HepG2 (cell line): Measurements from ENCODE around the gene TCAF1. TPM values are rescaled to one million over a fixed set of nuclear protein-coding genes. Genes with fewer than 3 reads are reported as not detected.

Source experiments
- ETV6 ChIP-seq: sonication (generic); formaldehyde crosslinking; conservative IDR thresholded peaks from 2 replicates; pipeline ENCODE4 v1.4.0; 2020; ENCODE audit warnings: missing genetic modification reagents
- HMG20A ChIP-seq: IDR thresholded peaks from 2 replicates; pipeline ENCODE4 v1.6.1; 2016; ENCODE audit warnings: borderline replicate concordance
- MTF1 ChIP-seq: sonication (generic); formaldehyde crosslinking; IDR thresholded peaks from 2 replicates; pipeline ENCODE4 v1.5.0; 2020; ENCODE audit warnings: missing genetic modification reagents
- SMYD3 ChIP-seq: sonication (generic); formaldehyde crosslinking; IDR thresholded peaks from 2 replicates; pipeline ENCODE4 v1.8.1; 2023; ENCODE audit warnings: mild to moderate bottlenecking, missing genetic modification reagents
- ZNF234 ChIP-seq: sonication (generic); formaldehyde crosslinking; conservative IDR thresholded peaks from 2 replicates; pipeline ENCODE4 v1.5.1; 2020; ENCODE audit warnings: mild to moderate bottlenecking, missing genetic modification reagents
- ZNF33B ChIP-seq: sonication (generic); formaldehyde crosslinking; IDR thresholded peaks from 2 replicates; pipeline ENCODE4 v1.5.1; 2020; ENCODE audit warnings: mild to moderate bottlenecking, missing genetic modification reagents
- ZNF562 ChIP-seq: sonication (generic); formaldehyde crosslinking; IDR thresholded peaks from 2 replicates; pipeline ENCODE4 v1.8.0; 2022; ENCODE audit warnings: missing genetic modification reagents, borderline replicate concordance
- ZNF747 ChIP-seq: sonication (generic); formaldehyde crosslinking; IDR thresholded peaks from 2 replicates; pipeline ENCODE4 v1.8.1; 2023; ENCODE audit warnings: missing genetic modification reagents, mild to moderate bottlenecking, borderline replicate concordance
- ZNF776 ChIP-seq: sonication (generic); formaldehyde crosslinking; IDR thresholded peaks from 2 replicates; pipeline ENCODE4 v1.4.0; 2020; ENCODE audit warnings: mild to moderate bottlenecking, missing genetic modification reagents
- ZNF788 ChIP-seq: sonication (generic); formaldehyde crosslinking; IDR thresholded peaks from 2 replicates; pipeline ENCODE4 v1.5.0; 2020; ENCODE audit warnings: mild to moderate bottlenecking, missing genetic modification reagents, borderline replicate concordance
- polyA plus RNA-seq, 8 experiments: library from polyadenylated mRNA; depleted of rRNA in 3 of 8; stranded (reverse) in 7 of 8; unstranded in 1 of 8; fragments of >200 nt; fragmentation: Illumina TruSeq in 4 of 8; extraction: Trizol in 4 of 8; gene quantifications; 2 replicates each; pipeline versions ENCODE4 v1.2.1 to v1.2.3, GENCODE V29; 2011 to 2016; ENCODE audit warnings: low read depth in 4 of 8, missing spikeins in 1 of 8, mixed read lengths in 1 of 8; ENCODE audit not compliant: insufficient read depth in 1 of 8
- total RNA-seq, 5 experiments: library from RNA; depleted of rRNA; stranded (reverse); fragments of >200 nt; fragmentation: Illumina TruSeq; extraction: Trizol; gene quantifications; 2 replicates each; pipeline ENCODE4 v1.2.3, GENCODE V29; 2016; ENCODE audit warnings: low read depth in 1 of 5
- TF ChIP-seq, protein P1 (sequence below): sonication (generic); formaldehyde crosslinking; IDR thresholded peaks from 2 replicates; pipeline ENCODE4 v1.4.0; 2020; ENCODE audit warnings: missing genetic modification reagents, borderline replicate concordance
- TF ChIP-seq, protein P2 (sequence below): sonication (generic); formaldehyde crosslinking; IDR thresholded peaks from 2 replicates; pipeline ENCODE4 v1.8.1; 2023; ENCODE audit warnings: missing genetic modification reagents, mild to moderate bottlenecking, borderline replicate concordance
- TF ChIP-seq, protein P3 (sequence below): sonication (generic); formaldehyde crosslinking; IDR thresholded peaks from 2 replicates; pipeline ENCODE4 v1.4.0; 2020; ENCODE audit warnings: missing genetic modification reagents
- TF ChIP-seq, protein P4 (sequence below): sonication (generic); formaldehyde crosslinking; IDR thresholded peaks from 2 replicates; pipeline ENCODE4 v1.4.0; 2020; ENCODE audit warnings: missing genetic modification reagents, mild to moderate bottlenecking, borderline replicate concordance
- TF ChIP-seq, protein P5 (sequence below): sonication (generic); formaldehyde crosslinking; IDR thresholded peaks from 2 replicates; pipeline ENCODE4 v1.4.0; 2020; ENCODE audit warnings: missing genetic modification reagents
- TF ChIP-seq, protein P6 (sequence below): sonication (generic); formaldehyde crosslinking; IDR thresholded peaks from 2 replicates; pipeline ENCODE4 v1.5.0; 2020; ENCODE audit warnings: mild to moderate bottlenecking, missing genetic modification reagents
- TF ChIP-seq, protein P7 (sequence below): sonication (generic); formaldehyde crosslinking; IDR thresholded peaks from 2 replicates; pipeline ENCODE4 v1.5.1; 2020; ENCODE audit warnings: mild to moderate bottlenecking, missing genetic modification reagents

The TCAF1 gene
- total and polyA plus RNA-seq, 2 of the 13 experiments (the other 11 are each of a cell fraction or from before 2014, with no cell fraction given): 36.2 to 101 TPM

DNA sequence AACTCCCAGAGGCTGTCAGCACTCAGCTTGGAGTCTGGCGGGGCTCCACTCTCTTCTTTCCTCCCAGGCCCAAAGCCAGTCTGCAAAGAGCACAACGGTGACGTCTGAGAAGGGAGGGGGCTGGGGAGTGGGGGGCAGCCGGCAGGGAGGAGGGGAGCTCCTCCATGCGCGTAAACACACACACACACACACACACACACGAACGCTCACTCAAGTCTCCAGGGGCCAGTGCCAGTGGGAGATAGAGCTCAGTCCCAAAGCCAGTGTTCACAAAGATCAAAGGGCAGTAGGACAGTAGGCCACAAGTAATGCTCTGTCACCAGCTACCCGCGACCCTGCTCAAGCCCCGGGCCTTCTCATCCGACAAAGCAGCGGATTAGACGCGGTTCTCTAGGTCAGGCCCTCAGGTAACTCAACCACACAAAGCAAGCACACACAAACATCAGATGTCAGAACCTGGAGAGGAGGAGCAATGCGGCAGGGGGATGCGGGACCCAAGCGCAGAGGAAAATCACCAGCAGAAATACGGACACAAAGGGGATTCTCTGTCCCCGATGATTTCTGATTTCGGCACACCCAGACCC, 19.9 kb downstream of the TCAF1 start (continued):
- TF ChIP-seq, protein P1, sequence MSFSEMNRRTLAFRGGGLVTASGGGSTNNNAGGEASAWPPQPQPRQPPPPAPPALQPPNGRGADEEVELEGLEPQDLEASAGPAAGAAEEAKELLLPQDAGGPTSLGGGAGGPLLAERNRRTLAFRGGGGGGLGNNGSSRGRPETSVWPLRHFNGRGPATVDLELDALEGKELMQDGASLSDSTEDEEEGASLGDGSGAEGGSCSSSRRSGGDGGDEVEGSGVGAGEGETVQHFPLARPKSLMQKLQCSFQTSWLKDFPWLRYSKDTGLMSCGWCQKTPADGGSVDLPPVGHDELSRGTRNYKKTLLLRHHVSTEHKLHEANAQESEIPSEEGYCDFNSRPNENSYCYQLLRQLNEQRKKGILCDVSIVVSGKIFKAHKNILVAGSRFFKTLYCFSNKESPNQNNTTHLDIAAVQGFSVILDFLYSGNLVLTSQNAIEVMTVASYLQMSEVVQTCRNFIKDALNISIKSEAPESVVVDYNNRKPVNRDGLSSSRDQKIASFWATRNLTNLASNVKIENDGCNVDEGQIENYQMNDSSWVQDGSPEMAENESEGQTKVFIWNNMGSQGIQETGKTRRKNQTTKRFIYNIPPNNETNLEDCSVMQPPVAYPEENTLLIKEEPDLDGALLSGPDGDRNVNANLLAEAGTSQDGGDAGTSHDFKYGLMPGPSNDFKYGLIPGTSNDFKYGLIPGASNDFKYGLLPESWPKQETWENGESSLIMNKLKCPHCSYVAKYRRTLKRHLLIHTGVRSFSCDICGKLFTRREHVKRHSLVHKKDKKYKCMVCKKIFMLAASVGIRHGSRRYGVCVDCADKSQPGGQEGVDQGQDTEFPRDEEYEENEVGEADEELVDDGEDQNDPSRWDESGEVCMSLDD: peak; percentile 61; the same call in 1 of the 2 replicates
- TF ChIP-seq, protein P2, sequence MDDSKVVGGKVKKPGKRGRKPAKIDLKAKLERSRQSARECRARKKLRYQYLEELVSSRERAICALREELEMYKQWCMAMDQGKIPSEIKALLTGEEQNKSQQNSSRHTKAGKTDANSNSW (CRISPR knock-in tag): no peak
- TF ChIP-seq ZNF747 (peak; percentile 78), HMG20A (peak; percentile 41; the same call in 1 of the 2 replicates), ZNF562 (no peak), SMYD3 (CRISPR knock-in tag) (no peak), MTF1 (CRISPR knock-in tag) (no peak), ETV6 (CRISPR knock-in tag) (no peak), ZNF776 (CRISPR knock-in tag) (no peak), ZNF33B (no peak), ZNF788 (peak; percentile 71; the same call in 1 of the 2 replicates), ZNF234 (CRISPR knock-in tag) (no peak)
- TF ChIP-seq, protein P3, sequence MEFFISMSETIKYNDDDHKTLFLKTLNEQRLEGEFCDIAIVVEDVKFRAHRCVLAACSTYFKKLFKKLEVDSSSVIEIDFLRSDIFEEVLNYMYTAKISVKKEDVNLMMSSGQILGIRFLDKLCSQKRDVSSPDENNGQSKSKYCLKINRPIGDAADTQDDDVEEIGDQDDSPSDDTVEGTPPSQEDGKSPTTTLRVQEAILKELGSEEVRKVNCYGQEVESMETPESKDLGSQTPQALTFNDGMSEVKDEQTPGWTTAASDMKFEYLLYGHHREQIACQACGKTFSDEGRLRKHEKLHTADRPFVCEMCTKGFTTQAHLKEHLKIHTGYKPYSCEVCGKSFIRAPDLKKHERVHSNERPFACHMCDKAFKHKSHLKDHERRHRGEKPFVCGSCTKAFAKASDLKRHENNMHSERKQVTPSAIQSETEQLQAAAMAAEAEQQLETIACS (CRISPR knock-in tag): no peak
- TF ChIP-seq, protein P4, sequence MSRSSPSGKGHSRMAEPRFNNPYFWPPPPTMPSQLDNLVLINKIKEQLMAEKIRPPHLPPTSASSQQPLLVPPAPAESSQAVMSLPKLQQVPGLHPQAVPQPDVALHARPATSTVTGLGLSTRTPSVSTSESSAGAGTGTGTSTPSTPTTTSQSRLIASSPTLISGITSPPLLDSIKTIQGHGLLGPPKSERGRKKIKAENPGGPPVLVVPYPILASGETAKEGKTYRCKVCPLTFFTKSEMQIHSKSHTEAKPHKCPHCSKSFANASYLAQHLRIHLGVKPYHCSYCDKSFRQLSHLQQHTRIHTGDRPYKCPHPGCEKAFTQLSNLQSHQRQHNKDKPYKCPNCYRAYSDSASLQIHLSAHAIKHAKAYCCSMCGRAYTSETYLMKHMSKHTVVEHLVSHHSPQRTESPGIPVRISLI (CRISPR knock-in tag): no peak
- TF ChIP-seq, protein P5, sequence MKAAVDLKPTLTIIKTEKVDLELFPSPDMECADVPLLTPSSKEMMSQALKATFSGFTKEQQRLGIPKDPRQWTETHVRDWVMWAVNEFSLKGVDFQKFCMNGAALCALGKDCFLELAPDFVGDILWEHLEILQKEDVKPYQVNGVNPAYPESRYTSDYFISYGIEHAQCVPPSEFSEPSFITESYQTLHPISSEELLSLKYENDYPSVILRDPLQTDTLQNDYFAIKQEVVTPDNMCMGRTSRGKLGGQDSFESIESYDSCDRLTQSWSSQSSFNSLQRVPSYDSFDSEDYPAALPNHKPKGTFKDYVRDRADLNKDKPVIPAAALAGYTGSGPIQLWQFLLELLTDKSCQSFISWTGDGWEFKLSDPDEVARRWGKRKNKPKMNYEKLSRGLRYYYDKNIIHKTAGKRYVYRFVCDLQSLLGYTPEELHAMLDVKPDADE (CRISPR knock-in tag): no peak
- TF ChIP-seq, protein P6, sequence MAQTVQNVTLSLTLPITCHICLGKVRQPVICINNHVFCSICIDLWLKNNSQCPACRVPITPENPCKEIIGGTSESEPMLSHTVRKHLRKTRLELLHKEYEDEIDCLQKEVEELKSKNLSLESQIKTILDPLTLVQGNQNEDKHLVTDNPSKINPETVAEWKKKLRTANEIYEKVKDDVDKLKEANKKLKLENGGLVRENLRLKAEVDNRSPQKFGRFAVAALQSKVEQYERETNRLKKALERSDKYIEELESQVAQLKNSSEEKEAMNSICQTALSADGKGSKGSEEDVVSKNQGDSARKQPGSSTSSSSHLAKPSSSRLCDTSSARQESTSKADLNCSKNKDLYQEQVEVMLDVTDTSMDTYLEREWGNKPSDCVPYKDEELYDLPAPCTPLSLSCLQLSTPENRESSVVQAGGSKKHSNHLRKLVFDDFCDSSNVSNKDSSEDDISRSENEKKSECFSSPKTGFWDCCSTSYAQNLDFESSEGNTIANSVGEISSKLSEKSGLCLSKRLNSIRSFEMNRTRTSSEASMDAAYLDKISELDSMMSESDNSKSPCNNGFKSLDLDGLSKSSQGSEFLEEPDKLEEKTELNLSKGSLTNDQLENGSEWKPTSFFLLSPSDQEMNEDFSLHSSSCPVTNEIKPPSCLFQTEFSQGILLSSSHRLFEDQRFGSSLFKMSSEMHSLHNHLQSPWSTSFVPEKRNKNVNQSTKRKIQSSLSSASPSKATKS (CRISPR knock-in tag): no peak
- TF ChIP-seq, protein P7, sequence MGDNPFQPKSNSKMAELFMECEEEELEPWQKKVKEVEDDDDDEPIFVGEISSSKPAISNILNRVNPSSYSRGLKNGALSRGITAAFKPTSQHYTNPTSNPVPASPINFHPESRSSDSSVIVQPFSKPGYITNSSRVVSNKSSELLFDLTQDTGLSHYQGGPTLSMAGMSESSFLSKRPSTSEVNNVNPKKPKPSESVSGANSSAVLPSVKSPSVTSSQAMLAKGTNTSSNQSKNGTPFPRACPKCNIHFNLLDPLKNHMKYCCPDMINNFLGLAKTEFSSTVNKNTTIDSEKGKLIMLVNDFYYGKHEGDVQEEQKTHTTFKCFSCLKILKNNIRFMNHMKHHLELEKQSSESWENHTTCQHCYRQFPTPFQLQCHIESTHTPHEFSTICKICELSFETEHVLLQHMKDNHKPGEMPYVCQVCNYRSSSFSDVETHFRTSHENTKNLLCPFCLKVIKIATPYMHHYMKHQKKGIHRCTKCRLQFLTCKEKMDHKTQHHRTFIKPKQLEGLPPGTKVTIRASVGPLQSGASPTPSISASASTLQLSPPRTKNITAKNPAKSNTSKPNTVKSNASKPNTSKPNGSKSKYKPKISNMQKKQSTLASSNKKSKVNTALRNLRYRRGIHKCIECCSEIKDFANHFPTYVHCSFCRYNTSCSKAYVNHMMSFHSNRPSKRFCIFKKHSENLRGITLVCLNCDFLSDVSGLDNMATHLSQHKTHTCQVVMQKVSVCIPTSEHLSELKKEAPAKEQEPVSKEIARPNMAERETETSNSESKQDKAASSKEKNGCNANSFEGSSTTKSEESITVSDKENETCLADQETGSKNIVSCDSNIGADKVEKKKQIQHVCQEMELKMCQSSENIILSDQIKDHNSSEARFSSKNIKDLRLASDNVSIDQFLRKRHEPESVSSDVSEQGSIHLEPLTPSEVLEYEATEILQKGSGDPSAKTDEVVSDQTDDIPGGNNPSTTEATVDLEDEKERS (CRISPR knock-in tag): no peak
